ENCODE measurements around the gene SNX13. TPM values are rescaled to one million over a fixed set of nuclear protein-coding genes. Genes with fewer than 3 reads are reported as not detected.

Gene SNX13
- total RNA-seq, 1 experiment from 2014 or later = 29.0 TPM

- H2BK15ac ChIP-seq (ENCODE audit: low read depth, low read length) = no peak overlapping the region
- H3K18ac ChIP-seq (ENCODE audit: insufficient read length, low read depth, low read length) = no peak overlapping the region
- Mint-ChIP-seq H3K4me1 (no peaks in the 10 kb centered on the region), H3K9me3 (no peaks in the 10 kb centered on the region), H3K36me3 (ENCODE audit: insufficient read depth in 1 of 3, low read depth in 3 of 3) (no peaks in the 10 kb centered on the region), H3K27me3 (ENCODE audit: low read depth) (no peaks in the 10 kb centered on the region), H3K4me3 (no peak overlapping the region), H3K27ac (no peak overlapping the region; a peak in 1 of 7 replicates)
- H3K79me1 ChIP-seq (ENCODE audit: insufficient read depth, low read depth, low read length, poor library complexity, severe bottlenecking) = no peaks in the 10 kb centered on the region
- H2BK20ac ChIP-seq (ENCODE audit: low read depth, low read length, poor library complexity, severe bottlenecking) = no peak overlapping the region
- no CpG with 5 or more reads among the region's 1 CpG for WGBS (ENCODE audit: extremely low coverage, insufficient read length, low lambda C conversion rate)
- H4K5ac ChIP-seq (ENCODE audit: insufficient read length, low read depth, low read length) = no peak overlapping the region
- H3K9ac ChIP-seq (ENCODE audit: extremely low read depth, insufficient read length, low read length) = no peak overlapping the region
- TF ChIP-seq CTCF (conservative IDR thresholded peaks at IDR 0.05) = no peak
- no peak overlapping the region for H3K4me2 ChIP-seq (ENCODE audit: insufficient read depth, insufficient read length, low read length)
- no peak for DNase-seq
- H3K14ac ChIP-seq (ENCODE audit: insufficient read depth, low read length) = no peak overlapping the region
- no peaks in the 10 kb centered on the region for H3K27me3 ChIP-seq (ENCODE audit: insufficient read depth, low read length)
- H2BK5ac ChIP-seq (ENCODE audit: insufficient read length, low read length) = no peak overlapping the region
- no peaks in the 10 kb centered on the region for H4K20me1 ChIP-seq (ENCODE audit: control insufficient read depth, insufficient read depth, insufficient read length)
- H3K9me3 ChIP-seq (ENCODE audit: control insufficient read depth, low read depth, low read length) = no peaks in the 10 kb centered on the region
- no peak overlapping the region for H2BK120ac ChIP-seq (ENCODE audit: low read depth, low read length, poor library complexity, severe bottlenecking)
- H3K56ac ChIP-seq (ENCODE audit: insufficient read length, low read depth, low read length) = no peak overlapping the region
- H3K23me2 ChIP-seq (ENCODE audit: insufficient read length, low read depth, low read length, poor library complexity, severe bottlenecking) = no peaks in the 10 kb centered on the region
- no peak overlapping the region for H3T11ph ChIP-seq (ENCODE audit: low read length)
- H3K4me1 ChIP-seq (ENCODE audit: insufficient read depth, low read length) = no peaks in the 10 kb centered on the region
- no peak overlapping the region for H2BK12ac ChIP-seq (ENCODE audit: insufficient read length, low read depth, low read length)
- no peak overlapping the region for H2AFZ ChIP-seq (ENCODE audit: low read length)
- H4K8ac ChIP-seq (replicated peaks; ENCODE audit: insufficient read length, low read depth, low read length) = no peak overlapping the region
- H3K4ac ChIP-seq (ENCODE audit: low read depth, low read length) = no peak overlapping the region
- H3K27ac ChIP-seq (ENCODE audit: insufficient read length, low read depth, low read length) = no peak overlapping the region
- H3K79me2 ChIP-seq (ENCODE audit: insufficient read depth, low read length) = no peaks in the 10 kb centered on the region
- no peak overlapping the region for H4K91ac ChIP-seq (ENCODE audit: insufficient read length, low read depth, low read length)
- H3K23ac ChIP-seq (ENCODE audit: insufficient read length, low read depth, low read length) = no peak overlapping the region
- no peak overlapping the region for H2AK5ac ChIP-seq (ENCODE audit: insufficient read length, low read length)
Observed at GRCh38 chr7:17779381-17779780, 160.9 kb downstream of the SNX13 start.
